ENCODE data around the gene POLR2I.

Gene POLR2I

GRCh38 chr19:36082916-36083315, 31.8 kb downstream of the POLR2I start:
- Histone ChIP-seq H3K9me3 (ENCODE audit: control insufficient read depth, insufficient read depth, low read depth, low read length) (no peaks in the 10 kb centered on the region), H3K4me3 (ENCODE audit: low read depth, low read length) (no peak overlapping the region), H3K4me1 (ENCODE audit: control insufficient read depth, insufficient read depth, low read length) (0 out of 2 replicates have a peak, but pooled peaks cover 2% of the 10 kb centered on the region), H3K36me3 (ENCODE audit: control insufficient read depth in 2 of 2, insufficient read depth in 1 of 2, low read length in 2 of 2) (peaks cover 76 to 96% of the 10 kb centered on the region in 2 experiments), H3K27ac (ENCODE audit: extremely low read depth, low read depth, low read length) (no peak overlapping the region)
- TF ChIP-seq ZNF449 (tag by site-specific recombination; IDR thresholded peaks at IDR 0.05) (no peak), ZNF394 (tag by site-specific recombination; IDR thresholded peaks at IDR 0.05; ENCODE audit: borderline replicate concordance) (no peak), ZNF530 (tag by site-specific recombination; IDR thresholded peaks at IDR 0.05; ENCODE audit: low read depth) (no peak), EGR2 (tag by site-specific recombination; IDR thresholded peaks at IDR 0.05; ENCODE audit: low read depth) (no peak), ZNF585B (tag by site-specific recombination; IDR thresholded peaks at IDR 0.05) (no peak), ZNF146 (tag by site-specific recombination; IDR thresholded peaks at IDR 0.05) (no peak), ZNF138 (tag by site-specific recombination; IDR thresholded peaks at IDR 0.05; ENCODE audit: borderline replicate concordance) (no peak), ZFP41 (tag by site-specific recombination; IDR thresholded peaks at IDR 0.05; ENCODE audit: borderline replicate concordance) (no peak), ZNF433 (tag by site-specific recombination; IDR thresholded peaks at IDR 0.05; ENCODE audit: low read depth) (no peak), ZNF596 (tag by site-specific recombination; IDR thresholded peaks at IDR 0.05) (no peak), TCF7L2 (IDR thresholded peaks at IDR 0.05; ENCODE audit: borderline replicate concordance, low read depth, low read length) (no peak), PATZ1 (tag by site-specific recombination; IDR thresholded peaks at IDR 0.05) (no peak), ZNF701 (tag by site-specific recombination; IDR thresholded peaks at IDR 0.05) (no peak), ZBTB11 (tag by site-specific recombination; conservative IDR thresholded peaks at IDR 0.05; ENCODE audit: low read depth) (no peak), ZNF704 (tag by site-specific recombination; IDR thresholded peaks at IDR 0.05) (no peak), ZFP69B (tag by site-specific recombination; IDR thresholded peaks at IDR 0.05) (no peak), ZNF501 (tag by site-specific recombination; IDR thresholded peaks at IDR 0.05) (no peak), ZNF544 (tag by site-specific recombination; IDR thresholded peaks at IDR 0.05) (no peak), ZNF280D (tag by site-specific recombination; IDR thresholded peaks at IDR 0.05) (no peak)
- POLR2A ChIA-PET, result interaction anchor here (0.7 to 1.4 kb wide), 6 partner anchors 8 to 32 kb away, joined by 3 to 4 read pairs (median 4); partner anchors contain the start of genes POLR2I, TBCB and THAP8
- CTCF ChIA-PET, result interaction anchor here (0.7 to 2.5 kb wide), 4 partner anchors 10 to 32 kb away, joined by 3 to 8 read pairs (median 4); partner anchors contain the start of gene POLR2I
